HCT116 (cell line): ENCODE results near the gene HOXD3.

Source experiments
- EGR1 ChIP-seq: IDR thresholded peaks from 2 replicates; pipeline ENCODE4 v1.6.1; 2012; ENCODE audit warnings: low read depth
- EZH2 ChIP-seq: fragments of 200-600 bp; sonication (generic); IDR thresholded peaks from 2 replicates; pipeline ENCODE4 v1.6.1; 2017; ENCODE audit warnings: antibody characterized with exemption, mixed run types
- POLR2A ChIP-seq: IDR thresholded peaks from 2 replicates; pipeline ENCODE4 v1.7.0; 2011; ENCODE audit warnings: borderline replicate concordance; ENCODE audit not compliant: insufficient read depth, insufficient read length; ENCODE audit errors: extremely low read depth
- TF ChIP-seq, protein P1 (sequence below), 3 experiments: fragments of 200-600 bp in 1 of 3; sonication (generic) in 1 of 3; IDR thresholded peaks in 2 of 3; conservative IDR thresholded peaks in 1 of 3; 2 replicates each; pipeline ENCODE4 v1.5.1; 2012 to 2017; ENCODE audit warnings: low read depth in 2 of 3, low read length in 2 of 3, antibody characterized with exemption in 1 of 3, borderline replicate concordance in 1 of 3, control low read depth in 1 of 3, mild to moderate bottlenecking in 1 of 3, mixed read lengths in 1 of 3, mixed run types in 1 of 3, moderate library complexity in 1 of 3; ENCODE audit not compliant: insufficient read depth in 1 of 3

DNA sequence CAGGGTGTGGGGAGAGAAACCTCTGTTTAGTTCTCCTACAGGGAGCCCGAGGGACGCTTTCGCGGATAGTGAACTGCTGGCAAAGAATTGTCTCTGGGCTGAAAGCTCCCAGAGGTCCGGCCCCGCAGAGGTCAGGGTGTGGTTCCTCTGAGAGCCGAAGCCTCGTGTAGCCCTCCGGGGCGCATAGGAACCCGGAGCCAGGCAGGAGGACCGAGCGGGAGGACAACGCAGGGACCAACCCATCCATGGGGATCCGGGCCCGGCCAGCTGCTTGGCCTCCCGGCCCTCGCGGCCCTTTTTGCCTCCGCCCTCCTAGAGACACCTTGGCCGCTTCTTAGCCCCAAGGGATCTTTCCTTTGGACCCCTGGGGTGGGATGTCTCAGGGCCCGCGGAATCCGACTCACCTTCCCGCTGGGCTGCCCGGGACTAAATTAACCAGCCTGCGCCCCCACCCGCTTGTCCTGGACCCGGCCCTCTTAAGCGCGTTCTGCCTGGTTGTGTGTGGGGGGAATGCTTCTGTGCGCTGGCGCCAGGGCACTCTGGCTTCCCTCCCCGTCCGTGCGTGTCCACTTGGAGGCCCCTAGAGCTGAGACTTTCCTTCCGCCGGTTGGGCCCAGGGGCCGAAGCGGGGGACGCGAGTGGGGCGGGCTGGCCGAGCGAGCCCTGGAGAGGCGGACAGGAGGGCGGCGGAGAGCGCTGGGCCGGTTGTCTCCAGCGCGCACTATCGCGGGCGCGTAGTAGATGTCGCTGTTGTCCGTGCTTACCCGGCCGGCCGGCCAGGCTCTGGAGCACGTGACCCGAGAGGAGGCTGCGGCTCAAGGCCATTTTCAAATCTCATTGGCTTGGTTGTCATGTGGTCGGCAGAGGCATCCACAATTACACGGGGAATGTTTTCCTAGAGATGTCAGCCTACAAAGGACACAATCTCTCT is 41.0 kb upstream of the HOXD3 start, which contains the start of gene HOXD10:
- no peak for TF ChIP-seq EZH2
- TF ChIP-seq, protein P1, sequence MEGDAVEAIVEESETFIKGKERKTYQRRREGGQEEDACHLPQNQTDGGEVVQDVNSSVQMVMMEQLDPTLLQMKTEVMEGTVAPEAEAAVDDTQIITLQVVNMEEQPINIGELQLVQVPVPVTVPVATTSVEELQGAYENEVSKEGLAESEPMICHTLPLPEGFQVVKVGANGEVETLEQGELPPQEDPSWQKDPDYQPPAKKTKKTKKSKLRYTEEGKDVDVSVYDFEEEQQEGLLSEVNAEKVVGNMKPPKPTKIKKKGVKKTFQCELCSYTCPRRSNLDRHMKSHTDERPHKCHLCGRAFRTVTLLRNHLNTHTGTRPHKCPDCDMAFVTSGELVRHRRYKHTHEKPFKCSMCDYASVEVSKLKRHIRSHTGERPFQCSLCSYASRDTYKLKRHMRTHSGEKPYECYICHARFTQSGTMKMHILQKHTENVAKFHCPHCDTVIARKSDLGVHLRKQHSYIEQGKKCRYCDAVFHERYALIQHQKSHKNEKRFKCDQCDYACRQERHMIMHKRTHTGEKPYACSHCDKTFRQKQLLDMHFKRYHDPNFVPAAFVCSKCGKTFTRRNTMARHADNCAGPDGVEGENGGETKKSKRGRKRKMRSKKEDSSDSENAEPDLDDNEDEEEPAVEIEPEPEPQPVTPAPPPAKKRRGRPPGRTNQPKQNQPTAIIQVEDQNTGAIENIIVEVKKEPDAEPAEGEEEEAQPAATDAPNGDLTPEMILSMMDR (IDR thresholded peaks at IDR 0.05 in 2 of 3, conservative IDR thresholded peaks at IDR 0.05 in 1 of 3; ENCODE audit: borderline replicate concordance in 1 of 3, insufficient read depth in 1 of 3, low read depth in 2 of 3, low read length in 2 of 3): no peak
- TF ChIP-seq EGR1: no peak
- TF ChIP-seq POLR2A: no peak
